ENCODE data around the gene LY6G5C. TPM values are rescaled to one million over a fixed set of nuclear protein-coding genes. Genes with fewer than 3 reads are reported as not detected.

Gene LY6G5C
- total RNA-seq, 4 donors from 2014 or later = 0.54 to 7.9 (median 0.83) TPM; not detected in 1

GRCh38 chr6:31669676-31670075 lies 11.2 kb downstream of the LY6G5C start, which contains the start of gene LY6G5B:
TSS of gene LY6G5B (plus strand) at chr6:31669976. CDS start at chr6:31670951, 975 bp downstream.
- 81 to 83% methylated on average over 8 of the region's 8 CpGs for WGBS, 2 donors
- Histone ChIP-seq H3K27ac (no peak within 1 kb of the TSS), H3K36me3 (peaks cover 52 to 63% of the 10 kb centered on the region in 2 donors), H3K4me1 (peaks cover 7 to 11% of the 10 kb centered on the region in 2 donors), H3K4me3 (replicated peaks in 1 of 3) (no peak within 1 kb of the TSS), H3K9me3 (no peaks in the 10 kb centered on the region), H3K27me3 (no peaks in the 10 kb centered on the region)
- TF ChIP-seq POLR2A (IDR thresholded peaks at IDR 0.05) = no peak
- DNase-seq = no peak
- intact Hi-C loops (cut with DNase I) = loop anchor here (10.0 kb wide), 1 partner anchor 295 kb away; no protein-coding TSS in a partner anchor

DNA sequence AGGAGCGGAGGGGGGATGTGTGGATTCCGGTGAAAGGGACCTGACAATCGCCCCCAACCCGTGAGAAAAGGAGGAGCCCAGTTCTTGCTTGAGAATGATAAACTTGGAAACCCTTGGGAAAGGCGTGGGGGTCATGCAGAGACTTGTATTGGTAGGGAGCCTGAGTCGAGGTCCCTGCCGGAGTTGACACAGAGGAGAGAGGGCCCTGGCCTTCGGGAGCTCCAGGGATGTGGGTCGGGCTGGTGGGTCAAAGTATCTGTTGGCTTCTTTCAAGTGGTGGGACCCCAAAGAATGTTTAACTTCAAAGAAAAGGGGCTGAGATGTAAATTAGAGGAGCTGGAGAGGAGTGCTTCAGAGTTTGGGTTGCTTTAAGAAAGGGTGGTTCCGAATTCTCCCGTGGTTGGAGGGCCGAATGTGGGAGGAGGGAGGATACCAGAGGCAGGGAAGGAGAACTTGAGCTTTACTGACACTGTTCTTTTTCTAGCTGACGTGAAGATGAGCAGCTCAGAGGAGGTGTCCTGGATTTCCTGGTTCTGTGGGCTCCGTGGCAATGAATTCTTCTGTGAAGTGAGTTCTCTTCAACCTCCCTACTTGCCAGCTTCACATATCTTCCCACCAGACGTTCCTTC lies 14.4 kb downstream of the LY6G5C start:
- intact Hi-C loops (cut with DNase I) = no loop called here
- 5% methylated on average over 15 of the region's 15 CpGs for WGBS, 2 donors
- Histone ChIP-seq H3K27ac (peak overlapping the region; percentile 78 to 92 (median 91)), H3K27me3 (no peaks in the 10 kb centered on the region), H3K9me3 (no peaks in the 10 kb centered on the region), H3K36me3 (peaks cover 42 to 50% of the 10 kb centered on the region in 2 donors), H3K4me1 (peaks cover 24 to 25% of the 10 kb centered on the region in 2 donors), H3K4me3 (replicated peaks in 1 of 3) (peak overlapping the region; percentile 86 to 99 (median 94))
- DNase-seq = no peak
- TF ChIP-seq, protein P1, sequence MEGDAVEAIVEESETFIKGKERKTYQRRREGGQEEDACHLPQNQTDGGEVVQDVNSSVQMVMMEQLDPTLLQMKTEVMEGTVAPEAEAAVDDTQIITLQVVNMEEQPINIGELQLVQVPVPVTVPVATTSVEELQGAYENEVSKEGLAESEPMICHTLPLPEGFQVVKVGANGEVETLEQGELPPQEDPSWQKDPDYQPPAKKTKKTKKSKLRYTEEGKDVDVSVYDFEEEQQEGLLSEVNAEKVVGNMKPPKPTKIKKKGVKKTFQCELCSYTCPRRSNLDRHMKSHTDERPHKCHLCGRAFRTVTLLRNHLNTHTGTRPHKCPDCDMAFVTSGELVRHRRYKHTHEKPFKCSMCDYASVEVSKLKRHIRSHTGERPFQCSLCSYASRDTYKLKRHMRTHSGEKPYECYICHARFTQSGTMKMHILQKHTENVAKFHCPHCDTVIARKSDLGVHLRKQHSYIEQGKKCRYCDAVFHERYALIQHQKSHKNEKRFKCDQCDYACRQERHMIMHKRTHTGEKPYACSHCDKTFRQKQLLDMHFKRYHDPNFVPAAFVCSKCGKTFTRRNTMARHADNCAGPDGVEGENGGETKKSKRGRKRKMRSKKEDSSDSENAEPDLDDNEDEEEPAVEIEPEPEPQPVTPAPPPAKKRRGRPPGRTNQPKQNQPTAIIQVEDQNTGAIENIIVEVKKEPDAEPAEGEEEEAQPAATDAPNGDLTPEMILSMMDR (IDR thresholded peaks at IDR 0.05) = no peak
- no peak for TF ChIP-seq POLR2A (IDR thresholded peaks at IDR 0.05)

GRCh38 chr6:31665501-31666336 lies 15.1 kb downstream of the LY6G5C start, which contains the start of gene CSNK2B:
TSS of gene CSNK2B (plus strand) at chr6:31666080. CDS start at chr6:31666832, 752 bp downstream.
- Histone ChIP-seq H3K27ac (peak within 1 kb of the TSS; percentile 78 to 92 (median 91)), H3K4me1 (peaks cover 29 to 31% of the 10 kb centered on the region in 2 donors), H3K27me3 (no peaks in the 10 kb centered on the region), H3K36me3 (peaks cover 35 to 44% of the 10 kb centered on the region in 2 donors), H3K4me3 (replicated peaks in 1 of 3) (peak within 1 kb of the TSS; percentile 86 to 99 (median 94)), H3K9me3 (no peaks in the 10 kb centered on the region)
- intact Hi-C loops (cut with DNase I) = no loop called here
- WGBS, 2 donors = 1% methylated on average over 45 to 50 of the region's 63 CpGs
- DNase-seq = peak; percentile 99
- TF ChIP-seq, protein P1 (IDR thresholded peaks at IDR 0.05) = no peak
- TF ChIP-seq POLR2A (IDR thresholded peaks at IDR 0.05) = peak; percentile 53 to 81

- TF ChIP-seq POLR2A (IDR thresholded peaks at IDR 0.05) = peak in 1 of 2 donors; percentile 68
- TF ChIP-seq, protein P1 (IDR thresholded peaks at IDR 0.05) = no peak
- no peaks in the 10 kb centered on the region for H3K9me3 ChIP-seq
- H3K4me1 ChIP-seq = peaks cover 30 to 31% of the 10 kb centered on the region in 2 donors
- intact Hi-C loops (cut with DNase I) = no loop called here
- peak within 1 kb of the TSS; percentile 86 to 99 (median 94) for H3K4me3 ChIP-seq (replicated peaks in 1 of 3)
- peaks cover 28 to 37% of the 10 kb centered on the region in 2 donors for H3K36me3 ChIP-seq
- peak; percentile 93 for DNase-seq
- WGBS, 2 donors = 0 to 1% methylated on average over 35 to 39 of the region's 39 CpGs
- peak within 1 kb of the TSS; percentile 66 to 92 (median 91) for H3K27ac ChIP-seq
- H3K27me3 ChIP-seq = no peaks in the 10 kb centered on the region
Observed at GRCh38 chr6:31664790-31665500, 15.9 kb downstream of the LY6G5C start, which contains the start of gene GPANK1. TSS of gene GPANK1 (minus strand) at chr6:31664997. CDS start at chr6:31664478, 519 bp downstream.

Data from thyroid gland (tissue), 4 donors.